Eye (tissue), 1 donor: ENCODE measurements around the gene IL2RA.
"Not testable (repeated sequence)": the region's sequence is repeated elsewhere in the genome, so short reads cannot be mapped to it uniquely, and the experiment has no call there.

Experiments used
- DNase-seq: peaks from one replicate; pipeline ENCODE4 v3.0.0-alpha.2; 2015

Gene IL2RA

DNA sequence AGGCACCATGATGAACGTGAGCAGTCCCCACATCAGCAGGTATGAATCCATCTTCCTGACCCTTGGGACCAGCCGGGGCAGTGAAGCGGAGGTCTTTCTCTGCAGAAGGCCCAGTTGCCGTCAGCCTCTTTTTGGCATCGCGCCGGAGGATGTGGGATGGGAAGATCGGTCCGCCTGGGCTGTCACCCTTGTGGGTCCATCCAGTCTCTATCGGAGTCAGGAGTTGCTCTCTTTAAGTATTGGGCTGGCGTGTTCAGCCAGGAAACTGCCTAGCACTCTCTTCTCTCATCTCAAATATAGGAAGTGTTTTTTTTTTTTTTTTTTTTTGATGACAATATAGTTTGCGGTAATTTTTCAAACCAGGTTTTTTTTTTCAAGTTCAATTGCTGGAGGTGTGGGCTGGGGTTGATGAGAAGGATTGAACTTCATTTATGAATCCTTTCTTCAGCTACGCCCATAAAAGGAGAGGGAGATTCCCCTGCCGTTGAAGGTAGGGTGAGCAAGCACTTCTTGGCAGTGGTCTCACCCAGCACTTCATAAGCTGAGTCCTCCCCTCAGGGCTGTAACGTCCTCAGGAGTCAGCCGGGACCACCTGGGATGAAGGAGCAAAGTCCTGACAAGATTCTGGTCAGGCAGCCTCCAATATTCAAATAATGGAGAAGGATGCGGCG, at the start of gene IL2RA:
Gene IL2RA (minus strand): TSS at position 267 of the 671 bp plus-strand sequence. CDS start 216 bp downstream, at position 51.
- DNase-seq = no peak

DNA sequence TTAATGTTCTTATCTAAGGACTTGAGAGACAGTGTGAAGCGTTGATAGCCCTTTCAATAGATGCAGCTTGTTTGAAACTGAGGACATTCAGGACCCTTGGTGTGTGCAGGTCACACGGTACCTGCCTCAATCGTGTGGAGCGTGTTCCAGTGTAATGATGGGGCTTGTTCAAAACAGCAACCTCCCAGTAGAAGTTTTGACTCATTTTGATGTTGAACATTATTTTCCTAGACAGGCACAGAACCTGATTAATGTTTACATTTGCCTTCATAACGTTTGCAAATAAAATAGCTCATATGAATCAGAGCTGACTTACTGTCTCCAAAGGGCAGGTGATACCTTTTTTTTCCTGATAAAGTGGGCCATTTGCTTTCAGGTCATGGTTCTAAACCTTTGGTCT, 48.0 kb upstream of the IL2RA start:
- DNase-seq = no peak

DNA sequence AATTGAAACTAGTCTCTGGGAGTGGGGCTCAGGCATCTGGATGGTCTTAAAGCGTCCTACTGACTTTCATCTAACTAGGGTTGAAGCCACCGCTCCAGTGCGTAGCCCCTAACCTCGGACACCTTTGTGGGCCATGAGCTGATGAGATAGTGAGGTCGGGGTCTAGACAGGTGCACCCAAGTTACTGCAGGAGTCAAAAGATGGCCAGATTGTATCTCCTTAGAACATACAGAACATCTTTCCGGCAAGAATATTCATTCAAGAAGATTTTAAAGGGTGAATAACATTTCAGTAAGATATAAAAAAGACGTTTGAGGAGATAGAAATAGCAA, 47.2 kb upstream of the IL2RA start:
- DNase-seq = no peak

DNA sequence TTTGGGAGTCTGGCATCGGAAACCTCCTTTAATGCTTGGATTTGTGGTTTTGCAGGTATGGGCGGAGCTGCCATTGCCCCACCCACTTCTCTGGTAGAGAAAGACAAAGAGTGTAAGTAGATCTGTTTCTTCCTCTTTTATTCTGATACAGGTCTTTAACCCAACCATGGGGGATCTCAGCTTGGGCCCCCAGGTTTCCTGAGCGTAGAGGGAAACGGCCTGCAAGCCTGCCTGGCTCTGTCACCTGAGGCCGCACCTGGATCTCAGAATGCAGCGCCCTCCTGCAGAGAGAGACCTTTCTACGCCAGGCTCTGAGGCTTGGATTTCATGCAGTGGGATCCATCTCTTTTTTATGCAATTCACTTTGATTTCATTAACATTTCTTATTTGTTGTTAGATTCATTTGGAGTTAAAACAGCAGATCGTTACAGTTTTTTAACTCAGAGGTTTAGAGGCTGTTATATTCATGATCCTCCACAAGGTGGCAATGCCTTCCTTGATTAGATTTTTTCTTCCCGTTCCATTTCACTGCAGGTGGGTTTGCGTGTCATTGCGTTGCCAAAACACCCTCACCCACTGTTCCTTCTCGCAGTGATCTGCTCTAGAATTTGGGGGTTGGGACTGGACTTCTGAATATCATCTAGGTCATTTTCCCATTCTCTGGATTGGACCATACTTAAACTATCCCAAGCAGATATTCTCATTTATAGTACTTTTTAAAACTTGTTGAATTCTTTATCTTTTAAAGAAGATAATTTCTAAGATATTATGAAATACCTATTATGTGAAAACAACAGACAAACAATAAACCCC, 46.7 kb upstream of the IL2RA start:
- peak; percentile 76 for DNase-seq

DNA sequence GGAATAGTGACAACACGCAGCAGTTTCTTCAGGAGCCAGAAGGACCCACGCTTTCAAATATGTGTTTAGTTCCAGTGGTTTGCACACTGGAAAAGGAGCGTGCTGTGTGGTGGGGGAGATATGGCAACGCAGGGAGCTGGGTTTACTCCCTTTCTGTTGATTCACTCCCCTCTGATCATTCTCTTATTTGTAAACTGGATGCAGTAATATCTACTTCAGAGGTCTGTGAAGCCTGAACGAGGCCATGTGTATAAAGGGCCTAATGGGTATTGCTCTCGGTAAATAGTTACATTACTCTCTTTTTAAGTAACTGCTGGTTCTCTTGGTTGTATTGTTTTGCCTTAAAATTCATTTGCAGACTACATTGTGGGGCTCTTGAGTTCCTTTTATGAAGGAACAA, 45.9 kb upstream of the IL2RA start:
- no peak for DNase-seq

DNA sequence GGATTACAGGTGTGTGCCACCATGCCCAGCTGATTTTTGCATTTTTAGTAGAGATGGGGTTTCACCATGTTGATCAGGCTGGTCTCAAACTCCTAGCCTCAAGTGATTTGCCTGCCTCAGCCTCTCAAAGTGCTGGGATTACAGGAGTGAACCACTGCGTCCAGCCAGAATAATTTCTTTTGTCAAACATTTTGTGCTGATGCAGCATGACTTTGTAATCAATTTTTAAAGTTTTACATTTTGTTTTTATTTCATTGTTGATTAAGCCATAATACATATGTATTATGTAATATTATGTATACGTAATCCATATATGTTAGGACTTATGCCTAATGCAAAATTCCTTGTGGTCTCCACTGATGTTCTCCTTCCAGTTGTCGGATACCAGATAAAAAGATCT, 45.4 kb upstream of the IL2RA start:
- not testable (repeated sequence) for DNase-seq

DNA sequence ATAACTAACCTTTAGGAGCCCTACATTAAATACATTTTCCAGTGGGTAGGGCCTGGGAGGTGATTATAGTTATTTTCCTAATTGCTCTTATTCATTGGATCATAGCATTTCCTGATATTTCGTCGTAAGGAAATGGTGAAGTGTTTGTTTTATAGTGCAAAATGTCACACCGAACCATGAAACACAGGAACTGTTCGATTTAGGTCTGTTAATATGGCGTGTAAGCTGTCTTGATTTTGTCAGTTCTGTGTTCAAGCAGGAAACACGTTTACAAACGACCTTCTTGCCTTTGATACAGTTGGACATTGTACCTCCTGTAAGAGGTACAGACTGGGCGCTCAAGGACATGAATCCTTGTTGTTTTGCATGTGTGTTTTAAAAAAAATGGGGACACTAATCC, 41.4 kb upstream of the IL2RA start:
- DNase-seq = no peak

DNA sequence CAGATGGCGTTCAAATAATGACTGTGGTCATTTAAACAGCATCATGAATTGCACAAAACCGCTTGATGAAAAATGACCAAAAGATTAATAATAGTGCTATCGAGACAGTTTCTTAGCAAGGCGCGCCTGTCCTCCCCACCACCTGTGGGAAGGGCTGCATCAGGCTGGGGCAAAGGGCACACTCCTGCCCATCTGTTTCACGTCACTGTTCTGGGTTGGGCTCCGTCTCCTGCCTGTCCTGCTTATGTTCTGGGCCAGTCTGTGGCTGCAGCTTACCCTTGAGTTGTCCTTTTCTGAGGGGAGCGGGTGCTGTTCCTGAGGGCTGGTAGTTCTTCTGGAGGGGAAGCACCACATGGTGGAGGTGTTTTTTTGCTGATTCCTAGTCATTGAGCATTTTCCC, 40.0 kb upstream of the IL2RA start:
- DNase-seq = no peak

DNA sequence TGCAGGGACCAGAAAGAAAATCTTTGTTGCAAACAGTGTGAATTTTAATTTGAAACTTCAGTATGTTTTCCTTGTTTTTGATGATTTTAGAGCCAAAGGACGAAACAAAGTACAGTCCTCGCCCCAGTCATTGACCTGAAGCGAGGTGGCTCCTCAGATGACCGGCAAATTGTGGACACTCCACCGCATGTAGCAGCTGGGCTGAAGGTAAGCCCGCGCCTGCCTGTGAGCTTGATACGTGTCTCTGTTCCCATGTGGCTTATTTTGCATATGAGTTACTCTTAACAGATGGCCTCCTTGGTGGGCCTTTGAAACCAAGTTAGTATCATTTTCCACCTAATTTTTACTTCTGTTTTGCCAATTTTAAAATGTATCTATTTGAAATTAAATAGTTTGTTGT, 39.0 kb upstream of the IL2RA start:
- no peak for DNase-seq

DNA sequence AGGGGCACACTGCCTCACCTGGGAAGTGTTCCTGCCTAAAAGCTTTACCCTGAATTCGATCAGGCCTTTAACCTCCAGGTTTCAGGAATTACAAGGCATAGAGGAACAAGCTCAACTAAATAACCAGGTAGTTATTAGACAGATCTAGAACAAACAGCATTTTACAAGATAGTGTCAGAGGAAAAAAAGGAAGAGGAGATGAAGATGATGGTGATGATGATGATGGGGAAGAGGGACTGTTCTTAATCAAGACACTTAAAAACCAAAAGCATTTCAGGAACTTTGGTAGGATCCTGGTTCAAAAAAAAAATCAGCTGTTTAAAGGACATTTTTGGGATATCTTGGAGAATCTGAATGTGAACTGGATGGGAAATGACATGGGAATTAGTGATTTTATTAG, 38.2 kb upstream of the IL2RA start:
- DNase-seq = no peak

DNA sequence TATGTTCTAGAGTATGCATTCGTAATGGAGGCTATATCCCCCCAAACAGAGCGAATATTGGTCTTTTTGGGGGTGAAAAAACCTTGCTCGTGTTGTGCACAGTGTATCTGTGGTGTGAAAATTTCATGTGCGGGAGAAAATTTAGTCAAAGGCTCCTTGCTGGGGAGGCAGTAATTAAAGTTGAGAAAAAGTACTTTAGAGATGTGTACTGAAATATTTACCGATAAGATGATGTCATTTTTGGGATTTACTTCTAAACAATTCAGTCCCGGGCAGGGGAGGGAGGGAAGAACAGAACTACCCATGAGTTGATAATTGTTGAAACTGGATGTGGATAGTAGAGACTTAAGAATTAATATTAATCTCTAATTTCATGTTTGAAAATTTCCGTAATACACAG, 36.0 kb upstream of the IL2RA start:
- no peak for DNase-seq

DNA sequence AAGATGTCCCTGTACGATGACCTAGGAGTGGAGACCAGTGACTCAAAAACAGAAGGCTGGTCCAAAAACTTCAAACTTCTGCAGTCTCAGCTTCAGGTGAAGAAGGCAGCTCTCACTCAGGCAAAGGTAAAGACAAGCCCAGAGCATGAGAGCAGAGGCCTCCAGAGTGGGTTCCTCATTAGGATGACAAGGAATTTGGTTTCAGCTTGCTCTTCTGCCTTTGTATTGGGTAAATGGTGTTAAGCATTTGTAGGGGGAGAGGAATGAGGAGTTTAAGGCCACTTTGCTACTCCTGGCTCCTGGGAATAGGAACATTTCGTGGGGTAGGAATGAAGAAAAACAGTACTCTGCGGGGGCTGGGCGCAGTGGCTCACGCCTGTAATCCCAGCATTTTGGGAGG, 34.9 kb upstream of the IL2RA start:
- no peak for DNase-seq

DNA sequence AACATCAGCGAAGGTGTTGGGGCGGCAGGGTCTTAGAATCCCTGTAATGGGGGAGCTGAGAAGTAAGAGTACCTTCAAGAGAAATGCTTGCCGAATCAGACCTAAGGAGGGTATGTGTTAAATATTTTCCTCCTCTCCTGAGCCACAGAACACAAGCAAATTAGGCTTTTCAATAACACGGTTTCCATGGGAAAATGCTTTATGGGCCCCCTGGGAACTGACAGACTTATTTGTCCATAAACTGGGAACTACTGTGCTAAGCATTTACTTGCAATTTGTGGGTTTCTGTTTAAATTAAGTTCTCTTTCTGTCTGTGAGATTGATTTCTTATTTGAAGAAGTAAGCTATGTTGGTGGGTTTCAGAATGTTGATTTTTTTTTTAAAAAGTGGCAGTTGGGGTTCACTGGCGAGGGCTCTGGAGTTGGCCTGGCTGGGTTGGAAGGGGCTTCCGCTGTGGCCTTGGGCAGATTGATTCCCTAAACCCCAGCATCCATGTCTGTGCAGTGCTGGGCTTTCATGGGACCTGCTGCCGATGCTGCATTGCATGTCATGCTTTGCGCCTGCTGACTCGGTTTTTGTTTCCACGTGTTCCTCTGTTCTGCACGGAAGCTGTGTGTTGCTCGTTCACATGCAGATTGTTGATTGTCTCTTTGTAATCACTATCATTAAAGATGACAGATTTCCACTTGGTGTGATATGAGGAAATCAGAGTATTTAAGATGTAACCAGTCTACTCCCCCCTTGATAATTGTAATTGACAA, 33.8 kb upstream of the IL2RA start:
- no peak for DNase-seq

DNA sequence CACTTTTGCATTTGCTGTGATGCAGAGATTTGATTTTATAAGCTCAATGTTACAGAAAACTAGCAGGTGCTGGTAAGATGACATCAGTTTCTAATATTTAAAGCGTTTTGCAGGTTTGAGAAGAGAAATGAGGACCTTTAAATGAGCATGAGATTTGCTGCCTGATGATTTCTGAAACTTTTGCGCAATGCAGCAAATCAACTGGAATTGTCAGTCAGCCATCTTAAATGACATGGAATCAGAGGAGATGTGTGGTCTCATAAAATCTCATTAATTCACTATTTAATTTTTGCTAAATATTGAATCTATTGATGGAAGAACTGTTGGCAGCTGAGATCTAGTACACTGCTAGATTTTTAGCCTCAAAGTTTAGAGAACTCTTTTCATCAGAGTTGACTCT, 30.6 kb upstream of the IL2RA start:
- DNase-seq = no peak

DNA sequence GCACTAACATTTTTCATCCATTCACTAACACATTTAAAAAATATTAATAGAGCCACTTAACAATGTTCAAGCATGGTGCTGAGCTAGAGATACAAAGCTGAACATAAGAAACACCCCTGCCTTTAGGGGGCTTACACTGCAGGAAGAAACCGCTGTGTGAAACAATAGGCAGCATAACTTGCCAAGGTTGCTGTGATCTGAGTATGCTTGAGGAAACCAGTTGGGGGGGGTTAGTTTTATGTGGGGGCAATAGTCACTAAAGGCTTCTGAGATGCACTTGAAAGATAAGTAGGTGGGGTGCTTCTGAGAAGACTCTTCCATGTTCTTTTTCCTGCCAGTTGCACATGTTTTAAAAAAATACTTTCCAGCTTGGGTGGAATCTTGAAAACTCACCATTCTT, 29.5 kb upstream of the IL2RA start:
- no peak for DNase-seq

DNA sequence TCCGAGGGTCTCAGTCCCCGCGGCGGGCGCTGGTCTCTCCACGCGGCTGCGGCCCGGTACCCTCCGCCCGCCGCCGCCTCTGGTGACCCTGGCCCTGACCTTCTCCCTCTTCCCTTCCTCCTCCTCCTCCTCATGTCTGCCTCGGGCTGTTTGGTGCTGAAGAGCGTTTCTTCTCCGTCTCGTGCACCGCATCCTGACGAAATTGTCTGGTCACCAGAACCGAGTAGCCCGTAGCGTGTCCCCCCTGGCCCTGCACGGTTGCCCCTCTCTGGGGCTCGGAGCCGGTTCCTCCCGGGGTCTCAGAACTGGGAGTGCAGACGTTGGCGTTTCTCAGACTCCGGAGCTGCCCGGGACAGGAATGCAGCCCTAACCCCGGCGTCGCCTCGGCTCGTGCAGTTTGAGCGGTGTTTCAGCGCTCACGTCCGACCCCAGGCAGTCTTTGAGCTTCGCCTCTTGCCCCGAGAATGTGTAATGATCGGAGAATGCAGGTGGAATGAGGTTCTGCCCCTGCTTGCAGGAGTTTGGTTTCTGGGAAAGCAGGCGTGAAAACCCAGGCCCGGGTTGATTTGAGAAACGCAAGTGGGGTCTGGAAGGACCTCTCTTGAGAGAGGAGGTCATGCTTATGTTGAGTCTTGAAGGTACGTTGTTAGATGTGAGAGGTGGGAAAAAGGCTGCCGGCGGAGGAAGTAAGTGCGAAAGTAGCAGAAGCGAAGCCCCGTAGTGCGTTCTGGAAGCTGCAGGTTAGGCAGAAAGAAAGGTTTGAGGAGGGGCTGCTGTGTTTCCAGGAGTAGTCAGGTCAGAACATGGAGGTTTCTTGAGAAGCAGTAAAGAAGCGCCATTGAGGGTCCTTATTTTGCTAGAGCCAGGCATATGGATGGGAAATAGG, 27.4 kb upstream of the IL2RA start:
- peak; percentile 71 for DNase-seq

DNA sequence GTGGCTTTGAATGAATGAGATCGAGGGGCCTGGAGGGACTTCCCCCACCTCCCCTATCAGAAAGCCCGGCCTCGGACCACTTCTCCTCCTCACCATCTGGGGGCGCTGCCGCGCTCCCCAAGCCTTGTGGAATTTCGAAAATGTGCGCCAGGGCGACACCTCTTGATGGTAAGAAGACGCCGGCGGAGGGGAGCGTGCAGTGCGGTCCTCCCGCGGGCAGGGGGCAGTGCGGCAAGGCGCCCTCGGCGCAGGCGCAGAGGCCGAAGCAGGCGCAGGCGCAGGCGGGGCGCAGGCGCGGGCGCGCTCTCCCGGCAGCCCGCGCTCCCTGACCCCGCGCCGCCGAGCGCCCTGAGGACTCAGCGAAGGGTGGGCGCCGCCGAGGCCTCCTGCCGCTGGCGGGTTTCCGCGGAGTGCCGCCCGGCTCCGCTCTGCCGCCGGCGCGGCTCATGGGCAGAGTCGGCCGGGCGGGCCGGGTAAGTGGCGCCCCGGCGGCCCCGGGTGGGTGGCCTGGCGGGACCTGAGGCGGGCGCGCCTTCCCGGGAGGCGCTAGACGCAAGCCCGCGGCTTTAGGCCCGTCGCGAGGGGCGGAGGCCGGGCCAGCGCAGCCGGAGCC, 26.7 kb upstream of the IL2RA start, which contains the start of gene RBM17:
Gene RBM17 (plus strand): TSS at position 314 of the 613 bp plus-strand sequence. CDS start 8,032 bp downstream, outside the sequence.
- DNase-seq = peak; percentile 99

DNA sequence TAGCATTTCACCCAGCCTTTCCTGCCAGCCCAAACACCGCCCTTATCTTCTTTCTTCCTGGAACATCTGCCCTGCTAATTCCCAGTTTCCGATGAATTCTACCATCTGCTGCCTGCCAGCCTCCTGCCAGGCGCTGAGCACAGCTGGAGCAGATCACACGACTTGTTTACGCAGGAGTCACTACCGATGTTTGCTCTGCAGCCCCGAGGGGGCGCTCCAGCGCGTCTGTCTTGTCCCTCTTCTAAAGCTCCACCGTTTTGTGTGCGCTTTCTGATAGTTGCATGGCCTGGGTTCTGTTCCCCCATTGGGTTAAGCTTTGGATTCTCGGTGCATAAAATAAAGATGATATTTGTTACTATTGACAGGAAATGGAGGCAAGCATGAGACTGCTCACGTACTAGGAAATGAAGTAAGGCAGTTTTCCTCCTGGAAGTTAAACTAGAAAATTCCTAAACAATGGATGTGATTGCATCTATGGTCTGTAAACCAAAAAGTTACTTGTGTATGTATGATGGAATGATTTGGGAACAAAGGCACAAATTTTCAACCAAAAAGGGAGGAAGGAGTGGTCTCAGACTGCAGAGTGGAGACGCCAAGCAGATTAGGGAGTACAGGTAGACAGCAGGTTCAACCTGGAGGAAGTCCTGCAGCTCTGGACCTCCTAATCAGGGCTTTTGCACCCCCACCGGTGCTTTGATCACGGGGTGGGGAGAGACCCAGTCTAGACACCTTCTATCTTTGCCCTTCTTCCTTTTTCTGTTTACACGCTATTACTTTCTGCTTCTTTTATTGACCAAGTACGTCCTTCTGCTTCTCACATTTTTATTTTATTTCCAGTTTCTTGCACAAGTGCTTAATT, 24.4 kb upstream of the IL2RA start:
- DNase-seq = peak; percentile 95

DNA sequence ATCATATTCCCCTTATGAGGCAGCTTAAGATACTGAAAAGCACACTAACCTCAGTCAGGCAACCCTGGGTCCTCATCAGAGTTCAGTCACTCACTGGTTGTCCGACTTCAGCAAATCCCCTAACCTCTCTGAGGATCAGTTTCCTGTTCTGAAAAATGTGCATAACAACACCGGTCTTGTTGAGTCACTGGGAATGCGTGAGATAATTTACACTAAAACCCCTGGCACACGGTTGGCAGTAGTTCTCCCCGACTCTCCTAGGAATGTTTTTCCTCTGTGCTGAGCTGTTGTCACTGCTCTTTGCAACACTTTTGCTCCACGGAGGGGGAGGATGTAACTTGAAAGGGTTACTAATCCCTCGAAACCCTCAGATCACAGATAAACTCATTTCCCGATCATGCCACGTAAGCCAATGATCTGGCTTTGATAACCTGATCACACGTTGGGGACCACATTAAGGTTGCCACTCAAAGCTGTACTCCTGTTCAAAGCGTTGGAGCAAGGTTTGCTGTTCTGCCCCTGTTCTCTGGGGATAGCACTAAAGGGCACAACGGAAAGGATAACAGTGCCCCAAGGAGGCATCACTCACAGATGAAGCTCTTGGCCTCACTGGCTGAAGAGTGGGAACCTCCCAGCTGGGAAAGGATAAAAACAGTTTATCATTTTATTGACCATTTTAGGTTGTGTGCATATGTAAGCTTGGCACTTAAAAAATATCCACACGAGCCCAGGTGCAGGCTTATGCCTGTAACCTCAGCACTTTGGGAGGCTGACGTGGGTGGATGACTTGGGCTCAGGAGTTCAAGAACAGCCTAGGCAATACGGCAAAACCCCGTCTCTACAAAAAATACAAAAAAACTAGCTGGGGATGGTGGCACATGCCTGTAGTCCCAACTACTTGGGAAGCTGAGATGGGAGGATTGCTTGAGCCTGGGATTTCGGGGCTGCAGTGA, 21.6 kb upstream of the IL2RA start:
- DNase-seq = no peak
